H1 (cell line): ENCODE measurements around the gene KATNA1.

Experiments used
- CREB1 ChIP-seq: IDR thresholded peaks from 2 replicates; pipeline ENCODE4 v1.6.1; 2012; ENCODE audit warnings: inconsistent platforms
- EGR1 ChIP-seq: IDR thresholded peaks from 2 replicates; pipeline ENCODE4 v1.6.1; 2011; ENCODE audit warnings: low read depth, low read length, borderline replicate concordance
- EP300 ChIP-seq, 2 experiments: IDR thresholded peaks; 1 replicate in 1 of 2; 2 replicates in 1 of 2; pipeline ENCODE4 v1.6.1; 2011 to 2012; ENCODE audit warnings: low read depth in 2 of 2, low read length in 2 of 2, mild to moderate bottlenecking in 2 of 2, borderline replicate concordance in 1 of 2, inconsistent platforms in 1 of 2, moderate library complexity in 1 of 2
- POLR2A ChIP-seq, 2 experiments: IDR thresholded peaks; 1 replicate in 1 of 2; 2 replicates in 1 of 2; pipeline ENCODE4 v1.6.1; 2011; ENCODE audit warnings: low read depth in 2 of 2, low read length in 2 of 2, mild to moderate bottlenecking in 2 of 2; ENCODE audit errors: control extremely low read depth in 1 of 2
- RNF2 ChIP-seq: fragments of 200-900, 300-1000 bp; sonication (generic); IDR thresholded peaks from 2 replicates; pipeline ENCODE4 v1.7.1; 2016; ENCODE audit warnings: borderline replicate concordance, low read depth, mild to moderate bottlenecking, antibody characterized with exemption, low read length; ENCODE audit not compliant: poor library complexity, severe bottlenecking; ENCODE audit errors: missing control alignments
- ZNF274 ChIP-seq: IDR thresholded peaks from 2 replicates; pipeline ENCODE4 v1.7.0; 2012; ENCODE audit warnings: low read length, borderline replicate concordance; ENCODE audit errors: extremely low read depth
- TF ChIP-seq, protein P1 (sequence below), 3 experiments: IDR thresholded peaks; 1 replicate in 2 of 3; 2 replicates in 1 of 3; pipeline versions ENCODE4 v1.5.1 to v1.6.1; 2011; ENCODE audit warnings: low read length in 3 of 3, mild to moderate bottlenecking in 3 of 3, inconsistent platforms in 2 of 3, low read depth in 1 of 3, moderate library complexity in 1 of 3; ENCODE audit not compliant: insufficient read depth in 1 of 3; ENCODE audit errors: control extremely low read depth in 1 of 3
- TF ChIP-seq, protein P2 (sequence below): IDR thresholded peaks from 2 replicates; pipeline ENCODE4 v1.6.1; 2012; ENCODE audit warnings: low read length, inconsistent platforms

GRCh38 chr6:149592983-149593382, 55.5 kb downstream of the KATNA1 start:
- no peak for TF ChIP-seq EP300 (IDR thresholded peaks at IDR 0.05; ENCODE audit: borderline replicate concordance in 1 of 2, low read depth in 2 of 2, low read length in 2 of 2)
- no peak for TF ChIP-seq EGR1
- no peak for TF ChIP-seq POLR2A (IDR thresholded peaks at IDR 0.05; ENCODE audit: control extremely low read depth in 1 of 2, low read depth in 2 of 2, low read length in 2 of 2)
- TF ChIP-seq, protein P1, sequence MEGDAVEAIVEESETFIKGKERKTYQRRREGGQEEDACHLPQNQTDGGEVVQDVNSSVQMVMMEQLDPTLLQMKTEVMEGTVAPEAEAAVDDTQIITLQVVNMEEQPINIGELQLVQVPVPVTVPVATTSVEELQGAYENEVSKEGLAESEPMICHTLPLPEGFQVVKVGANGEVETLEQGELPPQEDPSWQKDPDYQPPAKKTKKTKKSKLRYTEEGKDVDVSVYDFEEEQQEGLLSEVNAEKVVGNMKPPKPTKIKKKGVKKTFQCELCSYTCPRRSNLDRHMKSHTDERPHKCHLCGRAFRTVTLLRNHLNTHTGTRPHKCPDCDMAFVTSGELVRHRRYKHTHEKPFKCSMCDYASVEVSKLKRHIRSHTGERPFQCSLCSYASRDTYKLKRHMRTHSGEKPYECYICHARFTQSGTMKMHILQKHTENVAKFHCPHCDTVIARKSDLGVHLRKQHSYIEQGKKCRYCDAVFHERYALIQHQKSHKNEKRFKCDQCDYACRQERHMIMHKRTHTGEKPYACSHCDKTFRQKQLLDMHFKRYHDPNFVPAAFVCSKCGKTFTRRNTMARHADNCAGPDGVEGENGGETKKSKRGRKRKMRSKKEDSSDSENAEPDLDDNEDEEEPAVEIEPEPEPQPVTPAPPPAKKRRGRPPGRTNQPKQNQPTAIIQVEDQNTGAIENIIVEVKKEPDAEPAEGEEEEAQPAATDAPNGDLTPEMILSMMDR (IDR thresholded peaks at IDR 0.05; ENCODE audit: control extremely low read depth in 1 of 3, insufficient read depth in 1 of 3, low read depth in 1 of 3, low read length in 3 of 3): no peak
- no peak for TF ChIP-seq RNF2
- no peak for TF ChIP-seq CREB1
- TF ChIP-seq ZNF274: no peak
- TF ChIP-seq, protein P2, sequence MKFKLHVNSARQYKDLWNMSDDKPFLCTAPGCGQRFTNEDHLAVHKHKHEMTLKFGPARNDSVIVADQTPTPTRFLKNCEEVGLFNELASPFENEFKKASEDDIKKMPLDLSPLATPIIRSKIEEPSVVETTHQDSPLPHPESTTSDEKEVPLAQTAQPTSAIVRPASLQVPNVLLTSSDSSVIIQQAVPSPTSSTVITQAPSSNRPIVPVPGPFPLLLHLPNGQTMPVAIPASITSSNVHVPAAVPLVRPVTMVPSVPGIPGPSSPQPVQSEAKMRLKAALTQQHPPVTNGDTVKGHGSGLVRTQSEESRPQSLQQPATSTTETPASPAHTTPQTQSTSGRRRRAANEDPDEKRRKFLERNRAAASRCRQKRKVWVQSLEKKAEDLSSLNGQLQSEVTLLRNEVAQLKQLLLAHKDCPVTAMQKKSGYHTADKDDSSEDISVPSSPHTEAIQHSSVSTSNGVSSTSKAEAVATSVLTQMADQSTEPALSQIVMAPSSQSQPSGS: no peak
